NCI-H2196 treated with DMSO at 0.1 percent for 48 hours (cell line): ENCODE data around the gene N4BP2.
"Not testable (repeated sequence)": the region's sequence is repeated elsewhere in the genome, so short reads cannot be mapped to it uniquely, and the experiment has no call there.

ENCODE experiments used
- DNase-seq: peaks from one replicate; lab custom pipeline; 2025; ENCODE audit not compliant: unreplicated experiment; lab: John Stamatoyannopoulos, UW

Gene N4BP2

GRCh38 chr4:40086421-40086820 lies 29.8 kb downstream of the N4BP2 start:
- no peak for DNase-seq

GRCh38 chr4:40087799-40088366 lies 31.2 kb downstream of the N4BP2 start:
- no peak for DNase-seq

- DNase-seq: not testable (repeated sequence)
Observed at GRCh38 chr4:40093400-40093799, 36.8 kb downstream of the N4BP2 start.

- no peak for DNase-seq
Observed at GRCh38 chr4:40099010-40099409, 42.4 kb downstream of the N4BP2 start.

GRCh38 chr4:40107150-40107549 lies 50.5 kb downstream of the N4BP2 start:
- DNase-seq: not testable (repeated sequence)

GRCh38 chr4:40112027-40112792 lies 55.6 kb downstream of the N4BP2 start:
- no peak for DNase-seq

GRCh38 chr4:40114206-40114605 lies 57.6 kb downstream of the N4BP2 start:
- no peak for DNase-seq

- no peak for DNase-seq
Observed at GRCh38 chr4:40118861-40119260, 62.2 kb downstream of the N4BP2 start.

- no peak for DNase-seq
Observed at GRCh38 chr4:40119344-40119743, 62.7 kb downstream of the N4BP2 start.

- no peak for DNase-seq
Observed at GRCh38 chr4:40121515-40121914, 64.9 kb downstream of the N4BP2 start.

GRCh38 chr4:40122941-40123340 lies 66.3 kb downstream of the N4BP2 start:
- DNase-seq: no peak

GRCh38 chr4:40124690-40125089 lies 68.0 kb downstream of the N4BP2 start:
- DNase-seq: no peak

- no peak for DNase-seq
Observed at GRCh38 chr4:40130401-40131036, 73.9 kb downstream of the N4BP2 start.

GRCh38 chr4:40132816-40133215 lies 76.2 kb downstream of the N4BP2 start:
- no peak for DNase-seq

GRCh38 chr4:40134206-40134917 lies 77.7 kb downstream of the N4BP2 start:
- DNase-seq: no peak

- DNase-seq: not testable (repeated sequence)
Observed at GRCh38 chr4:40136202-40136601, 79.6 kb downstream of the N4BP2 start.

GRCh38 chr4:40140196-40140595 lies 83.5 kb downstream of the N4BP2 start:
- no peak for DNase-seq

- DNase-seq: not testable (repeated sequence)
Observed at GRCh38 chr4:40140597-40140996, 83.9 kb downstream of the N4BP2 start.

GRCh38 chr4:40143926-40144508 lies 87.4 kb downstream of the N4BP2 start:
- DNase-seq: no peak

GRCh38 chr4:40144716-40145115 lies 88.1 kb downstream of the N4BP2 start:
- no peak for DNase-seq

GRCh38 chr4:40147490-40147889 lies 90.8 kb downstream of the N4BP2 start:
- not testable (repeated sequence) for DNase-seq
